ENCODE data around the gene VRK1.

GRCh38 chr14:96796851-96797581, at the start of gene VRK1:
- no peak for TF ChIP-seq POLR2A (IDR thresholded peaks at IDR 0.05)
- TF ChIP-seq POLR2AphosphoS5 (IDR thresholded peaks at IDR 0.05): peak; percentile 42
- no peak for TF ChIP-seq CTCF (IDR thresholded peaks at IDR 0.05)
- TF ChIP-seq EP300 (IDR thresholded peaks at IDR 0.05): no peak
